Measurements from ENCODE around the gene SCOC. TPM values are rescaled to one million over a fixed set of nuclear protein-coding genes. Genes with fewer than 3 reads are reported as not detected.

Gene SCOC
- total and polyA plus RNA-seq, 10 of the 15 experiments (the other 5 are each of a cell fraction or from before 2014, with no cell fraction given), result 28.2 to 154 (median 54.0) TPM

DNA sequence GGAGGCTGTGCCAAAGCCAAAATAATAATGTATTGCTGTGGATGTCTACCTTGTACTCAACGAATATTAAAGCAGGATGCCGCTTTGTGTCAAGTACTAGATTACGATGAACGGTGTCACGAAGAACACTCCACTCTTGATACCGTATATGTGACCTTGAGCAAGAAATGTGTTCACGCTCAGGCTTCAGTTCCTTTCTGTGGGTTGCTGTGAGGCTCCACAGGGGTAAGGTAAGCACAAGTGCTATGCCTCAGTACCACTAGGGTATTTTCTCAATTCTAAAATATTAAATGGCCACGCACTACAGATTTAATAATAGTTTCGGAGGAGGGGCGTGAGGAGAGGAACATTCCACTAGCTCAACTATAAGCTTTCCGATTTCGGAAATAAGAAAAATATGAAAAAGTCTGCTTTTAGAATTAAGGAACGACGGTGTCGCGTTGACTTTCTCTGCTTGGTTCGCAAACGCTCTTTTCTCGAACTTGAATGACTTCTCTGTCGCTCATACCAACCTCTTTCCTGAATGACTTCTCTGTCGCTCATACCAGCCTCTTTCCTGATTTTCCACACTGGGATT lies 607 bp upstream of the SCOC start (continued):
- no peak for TF ChIP-seq RB1 (IDR thresholded peaks at IDR 0.05; ENCODE audit: borderline replicate concordance)
- TF ChIP-seq SUPT20H (IDR thresholded peaks at IDR 0.05; ENCODE audit: borderline replicate concordance, control insufficient read depth, low read depth, low read length), result no peak
- TF ChIP-seq, protein P1, sequence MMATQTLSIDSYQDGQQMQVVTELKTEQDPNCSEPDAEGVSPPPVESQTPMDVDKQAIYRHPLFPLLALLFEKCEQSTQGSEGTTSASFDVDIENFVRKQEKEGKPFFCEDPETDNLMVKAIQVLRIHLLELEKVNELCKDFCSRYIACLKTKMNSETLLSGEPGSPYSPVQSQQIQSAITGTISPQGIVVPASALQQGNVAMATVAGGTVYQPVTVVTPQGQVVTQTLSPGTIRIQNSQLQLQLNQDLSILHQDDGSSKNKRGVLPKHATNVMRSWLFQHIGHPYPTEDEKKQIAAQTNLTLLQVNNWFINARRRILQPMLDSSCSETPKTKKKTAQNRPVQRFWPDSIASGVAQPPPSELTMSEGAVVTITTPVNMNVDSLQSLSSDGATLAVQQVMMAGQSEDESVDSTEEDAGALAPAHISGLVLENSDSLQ (IDR thresholded peaks at IDR 0.05), result no peak
- TF ChIP-seq, protein P2, sequence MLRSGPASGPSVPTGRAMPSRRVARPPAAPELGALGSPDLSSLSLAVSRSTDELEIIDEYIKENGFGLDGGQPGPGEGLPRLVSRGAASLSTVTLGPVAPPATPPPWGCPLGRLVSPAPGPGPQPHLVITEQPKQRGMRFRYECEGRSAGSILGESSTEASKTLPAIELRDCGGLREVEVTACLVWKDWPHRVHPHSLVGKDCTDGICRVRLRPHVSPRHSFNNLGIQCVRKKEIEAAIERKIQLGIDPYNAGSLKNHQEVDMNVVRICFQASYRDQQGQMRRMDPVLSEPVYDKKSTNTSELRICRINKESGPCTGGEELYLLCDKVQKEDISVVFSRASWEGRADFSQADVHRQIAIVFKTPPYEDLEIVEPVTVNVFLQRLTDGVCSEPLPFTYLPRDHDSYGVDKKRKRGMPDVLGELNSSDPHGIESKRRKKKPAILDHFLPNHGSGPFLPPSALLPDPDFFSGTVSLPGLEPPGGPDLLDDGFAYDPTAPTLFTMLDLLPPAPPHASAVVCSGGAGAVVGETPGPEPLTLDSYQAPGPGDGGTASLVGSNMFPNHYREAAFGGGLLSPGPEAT (IDR thresholded peaks at IDR 0.05; ENCODE audit: low read depth), result peak; percentile 55
- no peak for TF ChIP-seq CHD2 (IDR thresholded peaks at IDR 0.05; ENCODE audit: borderline replicate concordance, low read depth, low read length)
- no peak for TF ChIP-seq SMAD5 (IDR thresholded peaks at IDR 0.05; ENCODE audit: low read depth)
- no peak for TF ChIP-seq IRF4 (IDR thresholded peaks at IDR 0.05; ENCODE audit: low read depth, low read length)
- peak; percentile 72; the same call in 1 of the 2 replicates for TF ChIP-seq SPI1 (IDR thresholded peaks at IDR 0.05; ENCODE audit: borderline replicate concordance, insufficient read depth, low read depth, low read length)
- TF ChIP-seq RCOR1 (conservative IDR thresholded peaks at IDR 0.05; ENCODE audit: low read depth, low read length), result no peak
- TF ChIP-seq ZNF207 (IDR thresholded peaks at IDR 0.05; ENCODE audit: borderline replicate concordance), result 0 out of 2 replicates have a peak, but pooled peaks have one; percentile 27
- TF ChIP-seq SMAD1 (IDR thresholded peaks at IDR 0.05; ENCODE audit: low read depth, partially characterized antibody), result peak; percentile 42
- TF ChIP-seq EGR1 (IDR thresholded peaks at IDR 0.05; ENCODE audit: borderline replicate concordance in 1 of 2, low read depth in 2 of 2, low read length in 2 of 2), result no peak
- TF ChIP-seq RUNX3 (IDR thresholded peaks at IDR 0.05; ENCODE audit: low read length), result peak; percentile 48
- no peak for TF ChIP-seq LARP7 (IDR thresholded peaks at IDR 0.05)
- TF ChIP-seq, protein P3, sequence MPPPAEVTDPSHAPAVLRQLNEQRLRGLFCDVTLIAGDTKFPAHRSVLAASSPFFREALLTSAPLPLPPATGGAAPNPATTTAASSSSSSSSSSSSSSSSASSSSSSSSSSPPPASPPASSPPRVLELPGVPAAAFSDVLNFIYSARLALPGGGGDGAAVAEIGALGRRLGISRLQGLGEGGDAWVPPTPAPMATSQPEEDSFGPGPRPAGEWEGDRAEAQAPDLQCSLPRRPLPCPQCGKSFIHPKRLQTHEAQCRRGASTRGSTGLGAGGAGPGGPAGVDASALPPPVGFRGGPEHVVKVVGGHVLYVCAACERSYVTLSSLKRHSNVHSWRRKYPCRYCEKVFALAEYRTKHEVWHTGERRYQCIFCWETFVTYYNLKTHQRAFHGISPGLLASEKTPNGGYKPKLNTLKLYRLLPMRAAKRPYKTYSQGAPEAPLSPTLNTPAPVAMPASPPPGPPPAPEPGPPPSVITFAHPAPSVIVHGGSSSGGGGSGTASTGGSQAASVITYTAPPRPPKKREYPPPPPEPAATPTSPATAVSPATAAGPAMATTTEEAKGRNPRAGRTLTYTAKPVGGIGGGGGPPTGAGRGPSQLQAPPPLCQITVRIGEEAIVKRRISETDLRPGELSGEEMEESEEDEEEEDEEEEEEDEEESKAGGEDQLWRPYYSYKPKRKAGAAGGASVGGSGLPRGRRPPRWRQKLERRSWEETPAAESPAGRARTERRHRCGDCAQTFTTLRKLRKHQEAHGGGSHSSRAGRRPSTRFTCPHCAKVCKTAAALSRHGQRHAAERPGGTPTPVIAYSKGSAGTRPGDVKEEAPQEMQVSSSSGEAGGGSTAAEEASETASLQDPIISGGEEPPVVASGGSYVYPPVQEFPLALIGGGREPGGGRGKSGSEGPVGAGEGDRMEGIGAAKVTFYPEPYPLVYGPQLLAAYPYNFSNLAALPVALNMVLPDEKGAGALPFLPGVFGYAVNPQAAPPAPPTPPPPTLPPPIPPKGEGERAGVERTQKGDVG (CRISPR knock-in tag; IDR thresholded peaks at IDR 0.05), result no peak
- no peak for TF ChIP-seq TARDBP (IDR thresholded peaks at IDR 0.05; ENCODE audit: borderline replicate concordance)
- TF ChIP-seq SREBF2 (IDR thresholded peaks at IDR 0.05; ENCODE audit: low read length), result no peak
- TF ChIP-seq, protein P4, sequence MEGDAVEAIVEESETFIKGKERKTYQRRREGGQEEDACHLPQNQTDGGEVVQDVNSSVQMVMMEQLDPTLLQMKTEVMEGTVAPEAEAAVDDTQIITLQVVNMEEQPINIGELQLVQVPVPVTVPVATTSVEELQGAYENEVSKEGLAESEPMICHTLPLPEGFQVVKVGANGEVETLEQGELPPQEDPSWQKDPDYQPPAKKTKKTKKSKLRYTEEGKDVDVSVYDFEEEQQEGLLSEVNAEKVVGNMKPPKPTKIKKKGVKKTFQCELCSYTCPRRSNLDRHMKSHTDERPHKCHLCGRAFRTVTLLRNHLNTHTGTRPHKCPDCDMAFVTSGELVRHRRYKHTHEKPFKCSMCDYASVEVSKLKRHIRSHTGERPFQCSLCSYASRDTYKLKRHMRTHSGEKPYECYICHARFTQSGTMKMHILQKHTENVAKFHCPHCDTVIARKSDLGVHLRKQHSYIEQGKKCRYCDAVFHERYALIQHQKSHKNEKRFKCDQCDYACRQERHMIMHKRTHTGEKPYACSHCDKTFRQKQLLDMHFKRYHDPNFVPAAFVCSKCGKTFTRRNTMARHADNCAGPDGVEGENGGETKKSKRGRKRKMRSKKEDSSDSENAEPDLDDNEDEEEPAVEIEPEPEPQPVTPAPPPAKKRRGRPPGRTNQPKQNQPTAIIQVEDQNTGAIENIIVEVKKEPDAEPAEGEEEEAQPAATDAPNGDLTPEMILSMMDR (IDR thresholded peaks at IDR 0.05 in 2 of 3, conservative IDR thresholded peaks at IDR 0.05 in 1 of 3; ENCODE audit: control insufficient read depth in 2 of 3, extremely low read depth in 1 of 3, insufficient read depth in 1 of 3, low read depth in 3 of 3, low read length in 3 of 3), result peak in 1 of 3 experiments; percentile 38; a peak in 1 of 6 replicates
- TF ChIP-seq, protein P5, sequence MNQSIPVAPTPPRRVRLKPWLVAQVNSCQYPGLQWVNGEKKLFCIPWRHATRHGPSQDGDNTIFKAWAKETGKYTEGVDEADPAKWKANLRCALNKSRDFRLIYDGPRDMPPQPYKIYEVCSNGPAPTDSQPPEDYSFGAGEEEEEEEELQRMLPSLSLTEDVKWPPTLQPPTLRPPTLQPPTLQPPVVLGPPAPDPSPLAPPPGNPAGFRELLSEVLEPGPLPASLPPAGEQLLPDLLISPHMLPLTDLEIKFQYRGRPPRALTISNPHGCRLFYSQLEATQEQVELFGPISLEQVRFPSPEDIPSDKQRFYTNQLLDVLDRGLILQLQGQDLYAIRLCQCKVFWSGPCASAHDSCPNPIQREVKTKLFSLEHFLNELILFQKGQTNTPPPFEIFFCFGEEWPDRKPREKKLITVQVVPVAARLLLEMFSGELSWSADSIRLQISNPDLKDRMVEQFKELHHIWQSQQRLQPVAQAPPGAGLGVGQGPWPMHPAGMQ (IDR thresholded peaks at IDR 0.05; ENCODE audit: borderline replicate concordance), result no peak

Data from GM12878 (cell line).